GM23338 (cell line): ENCODE measurements around the gene FGD4. TPM values are rescaled to one million over a fixed set of nuclear protein-coding genes. Genes with fewer than 3 reads are reported as not detected.

Experiments used
- ATAC-seq: fragments of 200-7000 bp; cut with Tn5 transposase; 3 replicates; pipeline ENCODE4 v1.9.1; 2020
- DNase-seq: peaks from one replicate; pipeline ENCODE4 v3.0.0-alpha.2; 2015; ENCODE audit warnings: low spot score
- H2AFZ ChIP-seq: fragments of 200-600 bp; sonication (generic); 2 replicates; pipeline ENCODE4 v1.8.0; 2016; ENCODE audit warnings: antibody characterized with exemption, mild to moderate bottlenecking, moderate library complexity
- H3F3A ChIP-seq: fragments of 200-600 bp; sonication (generic); replicated peaks from 2 replicates; pipeline ENCODE4 v1.8.0; 2017; ENCODE audit warnings: antibody characterized with exemption, mixed run types, low read depth
- H3K27ac ChIP-seq: fragments of 200-600 bp; sonication (generic); 2 replicates; pipeline ENCODE4 v1.6.1; 2016; ENCODE audit warnings: low read depth
- H3K27me3 ChIP-seq: fragments of 200-600 bp; sonication (generic); 2 replicates; pipeline ENCODE4 v1.8.0; 2016; ENCODE audit warnings: mild to moderate bottlenecking, mixed run types, moderate library complexity; ENCODE audit not compliant: insufficient read depth
- H3K36me3 ChIP-seq: fragments of 200-600 bp; sonication (generic); 2 replicates; pipeline ENCODE4 v1.8.0; 2016; ENCODE audit warnings: mild to moderate bottlenecking; ENCODE audit not compliant: insufficient read depth
- H3K4me1 ChIP-seq: fragments of 200-600 bp; sonication (generic); 2 replicates; pipeline ENCODE4 v1.8.0; 2016; ENCODE audit warnings: mild to moderate bottlenecking, moderate library complexity; ENCODE audit not compliant: insufficient read depth
- H3K4me2 ChIP-seq: fragments of 200-600 bp; sonication (generic); 2 replicates; pipeline ENCODE4 v1.7.1; 2017; ENCODE audit warnings: mixed run types
- H3K4me3 ChIP-seq: fragments of 200-600 bp; sonication (generic); 2 replicates; pipeline ENCODE4 v1.6.1; 2016; ENCODE audit warnings: mixed run types
- H3K79me2 ChIP-seq: fragments of 200-600 bp; sonication (generic); replicated peaks from 2 replicates; pipeline ENCODE4 v1.8.0; 2017; ENCODE audit warnings: mild to moderate bottlenecking; ENCODE audit not compliant: insufficient read depth
- H3K9me2 ChIP-seq: fragments of 200-600 bp; sonication (generic); 2 replicates; pipeline ENCODE4 v1.8.0; 2017; ENCODE audit not compliant: insufficient read depth
- H4K20me1 ChIP-seq: fragments of 200-600 bp; sonication (generic); replicated peaks from 2 replicates; pipeline ENCODE4 v1.8.0; 2017; ENCODE audit warnings: mild to moderate bottlenecking; ENCODE audit not compliant: insufficient read depth
- H3K27ac Mint-ChIP-seq: 2 replicates; pipeline ENCODE4 v1.8.0; 2020; ENCODE audit warnings: inconsistent platforms, mild to moderate bottlenecking, moderate library complexity, mixed read lengths
- H3K27me3 Mint-ChIP-seq: 3 replicates; pipeline ENCODE4 v1.8.0; 2022; ENCODE audit warnings: low read depth, mild to moderate bottlenecking, moderate library complexity, mixed read lengths, inconsistent platforms; ENCODE audit not compliant: insufficient read depth, poor library complexity
- H3K36me3 Mint-ChIP-seq: 3 replicates; pipeline ENCODE4 v1.8.0; 2021; ENCODE audit warnings: low read depth, mild to moderate bottlenecking, inconsistent platforms, moderate library complexity, mixed read lengths
- H3K4me1 Mint-ChIP-seq: 3 replicates; pipeline ENCODE4 v1.8.0; 2020; ENCODE audit warnings: mild to moderate bottlenecking, inconsistent platforms, mixed read lengths
- H3K4me3 Mint-ChIP-seq: 3 replicates; pipeline ENCODE4 v1.8.0; 2021; ENCODE audit warnings: moderate library complexity, mild to moderate bottlenecking, inconsistent platforms, mixed read lengths
- H3K9me3 Mint-ChIP-seq: 3 replicates; pipeline ENCODE4 v1.8.0; 2020; ENCODE audit warnings: moderate library complexity, mild to moderate bottlenecking, inconsistent platforms, mixed read lengths
- EZH2phosphoT487 ChIP-seq: fragments of 200-600 bp; sonication (generic); IDR thresholded peaks from one replicate; pipeline ENCODE4 v1.8.1; 2018; ENCODE audit warnings: antibody characterized with exemption; ENCODE audit not compliant: unreplicated experiment
- NANOG ChIP-seq: IDR thresholded peaks from 2 replicates; pipeline ENCODE4 v1.6.1; 2016; ENCODE audit warnings: antibody characterized with exemption, borderline replicate concordance
- STAT1 ChIP-seq: IDR thresholded peaks from one replicate; pipeline ENCODE4 v1.6.1; 2016; ENCODE audit warnings: antibody characterized with exemption; ENCODE audit not compliant: unreplicated experiment
- ZNF331 ChIP-seq: fragments of 250-450 bp; sonication (Bioruptor Pico); IDR thresholded peaks from 2 replicates; pipeline ENCODE4 v1.5.0; 2020; ENCODE audit warnings: low read depth, mild to moderate bottlenecking, moderate library complexity
- polyA plus RNA-seq: library from polyadenylated mRNA; unstranded; fragments of >200 nt; fragmentation: Nextera tagmentation; extraction: Ambion mirVana; gene quantifications from 2 replicates; pipeline ENCODE4 v1.2.1, GENCODE V29; 2016
- total RNA-seq: library from RNA; depleted of rRNA; stranded (reverse); fragments of >200 nt; shearing (Covaris generic); gene quantifications from 2 replicates; pipeline ENCODE4 v1.2.3, GENCODE V29; 2014
- TF ChIP-seq, protein P1 (sequence below): fragments of 250-450 bp; sonication (Bioruptor Pico); IDR thresholded peaks from 2 replicates; pipeline ENCODE4 v1.5.0; 2020; ENCODE audit warnings: mild to moderate bottlenecking, moderate library complexity

FGD4 gene
- total and polyA plus RNA-seq, 2 experiments from 2014 or later = 24.3 to 54.3 TPM

- TF ChIP-seq, protein P1, sequence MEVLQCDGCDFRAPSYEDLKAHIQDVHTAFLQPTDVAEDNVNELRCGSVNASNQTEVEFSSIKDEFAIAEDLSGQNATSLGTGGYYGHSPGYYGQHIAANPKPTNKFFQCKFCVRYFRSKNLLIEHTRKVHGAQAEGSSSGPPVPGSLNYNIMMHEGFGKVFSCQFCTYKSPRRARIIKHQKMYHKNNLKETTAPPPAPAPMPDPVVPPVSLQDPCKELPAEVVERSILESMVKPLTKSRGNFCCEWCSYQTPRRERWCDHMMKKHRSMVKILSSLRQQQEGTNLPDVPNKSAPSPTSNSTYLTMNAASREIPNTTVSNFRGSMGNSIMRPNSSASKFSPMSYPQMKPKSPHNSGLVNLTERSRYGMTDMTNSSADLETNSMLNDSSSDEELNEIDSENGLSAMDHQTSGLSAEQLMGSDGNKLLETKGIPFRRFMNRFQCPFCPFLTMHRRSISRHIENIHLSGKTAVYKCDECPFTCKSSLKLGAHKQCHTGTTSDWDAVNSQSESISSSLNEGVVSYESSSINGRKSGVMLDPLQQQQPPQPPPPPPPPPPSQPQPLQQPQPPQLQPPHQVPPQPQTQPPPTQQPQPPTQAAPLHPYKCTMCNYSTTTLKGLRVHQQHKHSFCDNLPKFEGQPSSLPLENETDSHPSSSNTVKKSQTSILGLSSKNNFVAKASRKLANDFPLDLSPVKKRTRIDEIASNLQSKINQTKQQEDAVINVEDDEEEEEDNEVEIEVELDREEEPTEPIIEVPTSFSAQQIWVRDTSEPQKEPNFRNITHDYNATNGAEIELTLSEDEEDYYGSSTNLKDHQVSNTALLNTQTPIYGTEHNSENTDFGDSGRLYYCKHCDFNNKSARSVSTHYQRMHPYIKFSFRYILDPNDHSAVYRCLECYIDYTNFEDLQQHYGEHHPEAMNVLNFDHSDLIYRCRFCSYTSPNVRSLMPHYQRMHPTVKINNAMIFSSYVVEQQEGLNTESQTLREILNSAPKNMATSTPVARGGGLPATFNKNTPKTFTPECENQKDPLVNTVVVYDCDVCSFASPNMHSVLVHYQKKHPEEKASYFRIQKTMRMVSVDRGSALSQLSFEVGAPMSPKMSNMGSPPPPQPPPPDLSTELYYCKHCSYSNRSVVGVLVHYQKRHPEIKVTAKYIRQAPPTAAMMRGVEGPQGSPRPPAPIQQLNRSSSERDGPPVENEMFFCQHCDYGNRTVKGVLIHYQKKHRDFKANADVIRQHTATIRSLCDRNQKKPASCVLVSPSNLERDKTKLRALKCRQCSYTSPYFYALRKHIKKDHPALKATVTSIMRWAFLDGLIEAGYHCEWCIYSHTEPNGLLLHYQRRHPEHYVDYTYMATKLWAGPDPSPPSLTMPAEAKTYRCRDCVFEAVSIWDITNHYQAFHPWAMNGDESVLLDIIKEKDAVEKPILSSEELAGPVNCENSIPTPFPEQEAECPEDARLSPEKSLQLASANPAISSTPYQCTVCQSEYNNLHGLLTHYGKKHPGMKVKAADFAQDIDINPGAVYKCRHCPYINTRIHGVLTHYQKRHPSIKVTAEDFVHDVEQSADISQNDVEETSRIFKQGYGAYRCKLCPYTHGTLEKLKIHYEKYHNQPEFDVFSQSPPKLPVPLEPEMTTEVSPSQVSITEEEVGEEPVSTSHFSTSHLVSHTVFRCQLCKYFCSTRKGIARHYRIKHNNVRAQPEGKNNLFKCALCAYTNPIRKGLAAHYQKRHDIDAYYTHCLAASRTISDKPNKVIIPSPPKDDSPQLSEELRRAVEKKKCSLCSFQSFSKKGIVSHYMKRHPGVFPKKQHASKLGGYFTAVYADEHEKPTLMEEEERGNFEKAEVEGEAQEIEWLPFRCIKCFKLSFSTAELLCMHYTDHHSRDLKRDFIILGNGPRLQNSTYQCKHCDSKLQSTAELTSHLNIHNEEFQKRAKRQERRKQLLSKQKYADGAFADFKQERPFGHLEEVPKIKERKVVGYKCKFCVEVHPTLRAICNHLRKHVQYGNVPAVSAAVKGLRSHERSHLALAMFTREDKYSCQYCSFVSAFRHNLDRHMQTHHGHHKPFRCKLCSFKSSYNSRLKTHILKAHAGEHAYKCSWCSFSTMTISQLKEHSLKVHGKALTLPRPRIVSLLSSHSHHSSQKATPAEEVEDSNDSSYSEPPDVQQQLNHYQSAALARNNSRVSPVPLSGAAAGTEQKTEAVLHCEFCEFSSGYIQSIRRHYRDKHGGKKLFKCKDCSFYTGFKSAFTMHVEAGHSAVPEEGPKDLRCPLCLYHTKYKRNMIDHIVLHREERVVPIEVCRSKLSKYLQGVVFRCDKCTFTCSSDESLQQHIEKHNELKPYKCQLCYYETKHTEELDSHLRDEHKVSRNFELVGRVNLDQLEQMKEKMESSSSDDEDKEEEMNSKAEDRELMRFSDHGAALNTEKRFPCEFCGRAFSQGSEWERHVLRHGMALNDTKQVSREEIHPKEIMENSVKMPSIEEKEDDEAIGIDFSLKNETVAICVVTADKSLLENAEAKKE (CRISPR knock-in tag) = no peak
- no peak for TF ChIP-seq STAT1
These were observed 67.8 kb downstream of the FGD4 start (continued) for GRCh38 chr12:32466986-32467711.

DNA sequence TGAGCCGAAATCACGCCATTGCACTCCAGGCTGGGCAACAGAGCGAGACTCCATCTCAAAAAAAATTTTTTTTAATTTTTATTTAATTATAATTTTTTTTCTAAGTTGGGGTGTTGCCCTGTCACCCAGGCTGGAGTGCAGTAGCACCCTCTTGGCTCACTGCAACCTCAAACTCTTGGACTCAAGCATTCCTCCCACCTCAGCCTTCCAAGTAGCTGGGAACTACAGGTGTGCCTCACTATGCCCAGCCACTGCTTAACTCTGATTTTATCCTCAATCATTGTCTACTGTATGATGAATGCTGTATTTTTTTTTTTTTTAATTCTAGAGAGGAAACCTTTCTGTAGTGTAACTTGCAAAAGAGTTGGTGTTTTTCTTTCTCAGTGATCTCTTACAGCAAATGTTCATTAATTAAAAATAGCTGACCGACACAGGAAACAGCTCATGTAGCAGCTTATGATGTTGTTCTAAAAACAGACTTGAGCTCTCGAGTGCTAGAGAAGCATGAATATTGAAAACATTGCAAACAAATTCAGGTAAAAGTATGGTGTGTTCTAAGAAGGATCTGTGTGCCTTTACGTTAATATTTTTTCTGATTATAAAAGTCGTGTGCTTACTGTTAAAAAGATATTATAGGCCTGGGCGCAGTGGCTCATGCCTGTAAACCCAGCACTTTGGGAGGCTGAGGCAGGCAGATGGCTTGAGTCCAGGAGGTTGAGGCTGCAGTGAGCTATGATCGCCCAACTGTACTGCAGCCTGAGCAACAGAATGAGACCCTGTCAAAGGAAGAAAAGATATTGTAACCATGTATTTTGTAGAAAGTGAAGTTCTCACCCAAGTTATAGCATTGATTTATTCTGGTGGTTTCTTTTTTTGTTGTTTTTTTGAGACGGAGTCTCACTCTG is 68.9 kb downstream of the FGD4 start:
- DNase-seq (no peak), ATAC-seq (no peak)
- Histone ChIP-seq H3K27me3 (no peaks in the 10 kb centered on the region), H3K4me3 (no peak overlapping the region), H3K4me2 (no peak overlapping the region), H4K20me1 (peaks cover 22% of the 10 kb centered on the region), H3F3A (no peaks in the 10 kb centered on the region), H3K9me2 (peaks cover 10% of the 10 kb centered on the region; the same call in 1 of the 2 replicates), H3K27ac (peak overlapping the region; percentile 39; the same call in 1 of the 2 replicates), H3K36me3 (no peaks in the 10 kb centered on the region), H2AFZ (no peak overlapping the region), H3K79me2 (peaks cover 88% of the 10 kb centered on the region), H3K4me1 (peaks cover 13% of the 10 kb centered on the region; the same call in 1 of the 2 replicates)
- Mint-ChIP-seq H3K36me3 (peaks cover 47% of the 10 kb centered on the region), H3K4me3 (no peak overlapping the region), H3K27ac (peak overlapping the region; percentile 72), H3K27me3 (peaks cover 8% of the 10 kb centered on the region), H3K4me1 (peaks cover 15% of the 10 kb centered on the region; the same call in 2 of the 3 replicates), H3K9me3 (no peaks in the 10 kb centered on the region; the same call in 2 of the 3 replicates)
- TF ChIP-seq ZNF331 (CRISPR knock-in tag) = no peak
- no peak for TF ChIP-seq NANOG
- TF ChIP-seq, protein P1 (CRISPR knock-in tag) = no peak
- TF ChIP-seq EZH2phosphoT487 = no peak
- no peak for TF ChIP-seq STAT1
